ENCODE data around the gene GALNT2.

DNA sequence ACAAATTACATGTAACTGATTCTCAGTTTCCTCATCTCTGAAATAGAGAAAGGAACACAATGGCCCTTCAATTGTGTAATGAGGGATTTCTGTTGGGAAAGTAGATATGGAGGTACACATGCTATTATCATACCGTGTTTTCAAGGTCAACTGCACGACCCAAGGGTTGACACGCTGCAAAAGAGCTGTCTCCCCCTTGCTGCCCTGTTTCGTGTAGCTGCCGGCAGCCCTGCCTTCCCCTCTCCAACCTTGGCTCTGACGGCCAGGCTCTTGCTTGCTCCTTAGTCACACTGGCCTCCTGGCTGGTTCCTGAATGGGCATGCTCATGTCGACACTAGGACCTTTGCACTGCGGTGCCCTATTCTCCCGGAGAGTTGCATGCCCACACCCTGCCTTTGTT, 134.4 kb downstream of the GALNT2 start:
- TF ChIP-seq ZNF274 (IDR thresholded peaks at IDR 0.05; ENCODE audit: low read depth, low read length) (no peak), YY1 (IDR thresholded peaks at IDR 0.05; ENCODE audit: insufficient read depth, insufficient read length) (no peak), SUZ12 (IDR thresholded peaks at IDR 0.05; ENCODE audit: extremely low read depth, insufficient read depth, insufficient read length) (no peak)
